Transverse colon (tissue), 4 donors: ENCODE data around the gene ACOT6. TPM values are rescaled to one million over a fixed set of nuclear protein-coding genes. Genes with fewer than 3 reads are reported as not detected.
"Not testable (repeated sequence)": the region's sequence is repeated elsewhere in the genome, so short reads cannot be mapped to it uniquely, and the experiment has no call there.

Source experiments
- DNase-seq: peaks from one replicate; pipeline ENCODE4 v3.0.0-alpha.2; 2019
- H3K27ac ChIP-seq, 4 donors: fragments of 200-600 bp; sonication (generic); 2 replicates each; pipeline ENCODE4 v1.5.1; 2016 to 2018; ENCODE audit warnings: inconsistent platforms in 4 of 4
- H3K27me3 ChIP-seq: fragments of 200-600 bp; sonication (generic); 2 replicates; pipeline ENCODE4 v1.5.1; 2017; ENCODE audit warnings: inconsistent platforms
- H3K36me3 ChIP-seq, 4 donors: fragments of 200-600 bp; sonication (generic); 2 replicates each; pipeline ENCODE4 v1.5.1; 2017 to 2019; ENCODE audit warnings: inconsistent platforms in 4 of 4
- H3K4me1 ChIP-seq, 4 donors: fragments of 200-600 bp; sonication (generic); 2 replicates each; pipeline ENCODE4 v1.5.1; 2017 to 2020; ENCODE audit warnings: inconsistent platforms in 4 of 4
- H3K4me3 ChIP-seq, 4 donors: fragments of 200-600 bp; sonication (generic); 1 replicate in 1 of 4; 2 replicates in 3 of 4; pipeline versions ENCODE4 v1.5.1 to v1.6.1; 2017 to 2019; ENCODE audit warnings: inconsistent platforms in 4 of 4
- H3K9me3 ChIP-seq, 2 donors: fragments of 200-600 bp; sonication (generic); 2 replicates each; pipeline ENCODE4 v1.5.1; 2017 to 2019; ENCODE audit warnings: inconsistent platforms in 2 of 2
- EP300 ChIP-seq: sonication (generic); formaldehyde crosslinking; IDR thresholded peaks from one replicate; pipeline ENCODE4 v1.6.1; 2017; ENCODE audit warnings: antibody characterized with exemption, low read depth
- POLR2A ChIP-seq: fragments of 450-650 bp; IDR thresholded peaks from one replicate; pipeline ENCODE4 v1.6.1; 2016; ENCODE audit warnings: antibody characterized with exemption, mild to moderate bottlenecking, moderate library complexity
- POLR2AphosphoS5 ChIP-seq, 3 donors: sonication (generic); formaldehyde crosslinking; IDR thresholded peaks; one replicate each; pipeline ENCODE4 v1.6.1; 2016; ENCODE audit warnings: antibody characterized with exemption in 3 of 3
- WGBS, 2 donors: methylation state at CpG; one replicate each; pipeline ENCODE4 v1.1.5; 2018; ENCODE audit warnings: low coverage in 1 of 2; 5-methylcytosine and 5-hydroxymethylcytosine counted together
- in situ Hi-C, 4 donors: fragments of 200-750 bp; cut with MboI; loops; one replicate each; pipeline versions ENCODE4 v1.15.0 to v1.15.1; 2017; ENCODE audit warnings: low sequenced_read_pairs in 3 of 4, low pct_ligation_motif_present in 1 of 4, low pct_unique_long_range_greater_than_20kb in 1 of 4
- intact Hi-C: fragments of 100-400 bp; cut with DNase I; formaldehyde crosslinking; loops from one replicate; pipeline ENCODE4 v1.15.1; 2023; ENCODE audit warnings: low total_unique reads
- total RNA-seq, 4 donors: library from RNA; depleted of rRNA; stranded (reverse); fragments of >200 nt; gene quantifications; one replicate each; pipeline ENCODE4 v1.1.0, GENCODE V29; 2016
- TF ChIP-seq, protein P1 (sequence below), 5 experiments: fragments of 200-600 bp in 3 of 5; fragments of 450-650 bp in 2 of 5; sonication (generic) in 3 of 5; IDR thresholded peaks; 1 replicate in 2 of 5; 2 replicates in 3 of 5; pipeline ENCODE4 v1.5.1; 2016 to 2017; ENCODE audit warnings: antibody characterized with exemption in 5 of 5, inconsistent platforms in 3 of 5, mild to moderate bottlenecking in 2 of 5, moderate library complexity in 1 of 5

ACOT6 gene
- total RNA-seq, 4 donors from 2014 or later, result not detected

DNA sequence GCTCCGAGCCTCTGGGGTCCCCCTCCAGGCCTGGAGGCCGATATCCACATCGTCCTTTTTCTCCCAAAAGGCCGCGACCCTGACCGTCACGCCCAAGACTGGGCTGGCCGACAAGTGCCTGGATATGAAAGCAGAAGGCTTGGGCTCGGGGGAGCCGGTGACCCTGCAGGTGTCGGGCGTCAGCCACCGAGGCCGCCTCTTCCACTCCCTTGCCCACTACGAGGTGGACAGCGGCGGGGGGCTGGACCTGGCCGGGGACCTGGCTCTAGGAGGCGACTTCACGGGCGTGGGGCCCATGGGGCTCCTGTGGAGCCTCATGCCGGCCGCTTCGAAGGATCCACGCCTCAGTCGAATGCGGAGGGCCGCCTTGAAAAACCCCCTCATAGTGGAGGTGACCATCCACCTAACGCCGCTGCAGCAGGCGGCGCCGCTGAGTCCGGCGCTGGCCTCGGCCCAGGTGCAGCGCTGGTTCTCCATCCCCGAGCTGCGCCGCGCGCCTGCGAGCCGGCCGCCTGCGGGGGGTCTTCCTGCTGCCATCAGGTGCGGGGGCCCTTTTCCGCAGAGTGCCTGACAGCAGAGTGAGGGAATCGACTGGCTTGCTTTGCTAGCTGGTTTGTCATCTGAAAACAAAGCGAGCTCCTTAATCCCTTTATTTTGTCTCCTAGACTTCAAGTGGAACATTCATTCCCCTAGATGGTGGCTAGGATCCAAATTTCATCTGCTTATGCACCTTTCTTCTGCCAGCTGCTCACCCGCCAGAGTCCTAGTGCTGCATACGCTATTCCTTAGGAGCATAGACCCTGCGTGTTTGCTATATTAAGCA is 21.9 kb downstream of the ACOT6 start:
- 17 to 67% methylated on average over 4 to 25 of the region's 53 CpGs for WGBS, 2 donors
- H3K4me3 ChIP-seq, result peak overlapping the region; percentile 13 to 74 (median 48)
- in situ Hi-C loops (loop anchor here (5.0 to 25.0 kb wide), 4 partner anchors 122 to 137 kb away; no protein-coding TSS in a partner anchor), intact Hi-C loops (loop anchor here (5.0 kb wide), 1 partner anchor 127 kb away; no protein-coding TSS in a partner anchor)
- no peaks in the 10 kb centered on the region for H3K27me3 ChIP-seq
- peak overlapping the region; percentile 26 to 41 (median 30) for H3K27ac ChIP-seq
- no peak for TF ChIP-seq POLR2AphosphoS5 (IDR thresholded peaks at IDR 0.05)
- TF ChIP-seq POLR2A, result no peak
- TF ChIP-seq, protein P1, sequence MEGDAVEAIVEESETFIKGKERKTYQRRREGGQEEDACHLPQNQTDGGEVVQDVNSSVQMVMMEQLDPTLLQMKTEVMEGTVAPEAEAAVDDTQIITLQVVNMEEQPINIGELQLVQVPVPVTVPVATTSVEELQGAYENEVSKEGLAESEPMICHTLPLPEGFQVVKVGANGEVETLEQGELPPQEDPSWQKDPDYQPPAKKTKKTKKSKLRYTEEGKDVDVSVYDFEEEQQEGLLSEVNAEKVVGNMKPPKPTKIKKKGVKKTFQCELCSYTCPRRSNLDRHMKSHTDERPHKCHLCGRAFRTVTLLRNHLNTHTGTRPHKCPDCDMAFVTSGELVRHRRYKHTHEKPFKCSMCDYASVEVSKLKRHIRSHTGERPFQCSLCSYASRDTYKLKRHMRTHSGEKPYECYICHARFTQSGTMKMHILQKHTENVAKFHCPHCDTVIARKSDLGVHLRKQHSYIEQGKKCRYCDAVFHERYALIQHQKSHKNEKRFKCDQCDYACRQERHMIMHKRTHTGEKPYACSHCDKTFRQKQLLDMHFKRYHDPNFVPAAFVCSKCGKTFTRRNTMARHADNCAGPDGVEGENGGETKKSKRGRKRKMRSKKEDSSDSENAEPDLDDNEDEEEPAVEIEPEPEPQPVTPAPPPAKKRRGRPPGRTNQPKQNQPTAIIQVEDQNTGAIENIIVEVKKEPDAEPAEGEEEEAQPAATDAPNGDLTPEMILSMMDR (IDR thresholded peaks at IDR 0.05), result peak in 4 of 5 experiments; percentile 24 to 42 (median 30)
- TF ChIP-seq EP300, result no peak
- no peaks in the 10 kb centered on the region for H3K9me3 ChIP-seq
- H3K4me1 ChIP-seq, result peaks cover 4 to 16% (median 11%) of the 10 kb centered on the region in 4 donors
- DNase-seq, result peak; percentile 55
- H3K36me3 ChIP-seq, result no peaks in the 10 kb centered on the region

DNA sequence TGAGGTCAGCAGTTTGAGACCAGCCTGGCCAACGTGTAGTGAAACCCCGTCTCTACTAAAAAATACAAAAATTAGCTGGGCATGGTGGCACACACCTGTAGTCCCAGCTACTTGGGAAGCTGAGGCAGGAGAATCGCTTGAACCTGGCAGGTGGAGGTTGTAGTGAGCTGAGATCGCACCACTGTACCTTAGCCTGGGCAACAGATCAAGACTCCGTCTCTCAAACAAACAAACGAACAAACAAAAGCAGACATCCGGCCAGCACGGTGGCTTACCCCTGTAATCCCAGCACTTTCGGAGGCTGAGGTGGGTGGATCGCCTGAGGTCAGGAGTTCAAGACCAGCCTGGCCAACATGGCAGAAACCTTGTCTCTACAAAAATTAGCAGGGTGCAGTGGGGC is 24.0 kb downstream of the ACOT6 start:
- H3K9me3 ChIP-seq, DNase-seq, H3K36me3 ChIP-seq, intact Hi-C loops, H3K4me3 ChIP-seq, H3K27me3 ChIP-seq, H3K27ac ChIP-seq: not testable (repeated sequence)
- in situ Hi-C loops, result loop anchor here in 2 of 4 donors (10.0 to 25.0 kb wide), 2 partner anchors 124 to 132 kb away; no protein-coding TSS in a partner anchor
- WGBS, 2 donors, result 88% methylated on average over 10 of the region's 10 CpGs; no CpG with 5 or more reads in 1 of the 2 donors
- H3K4me1 ChIP-seq, result peaks cover 4 to 16% (median 11%) of the 10 kb centered on the region in 4 donors

DNA sequence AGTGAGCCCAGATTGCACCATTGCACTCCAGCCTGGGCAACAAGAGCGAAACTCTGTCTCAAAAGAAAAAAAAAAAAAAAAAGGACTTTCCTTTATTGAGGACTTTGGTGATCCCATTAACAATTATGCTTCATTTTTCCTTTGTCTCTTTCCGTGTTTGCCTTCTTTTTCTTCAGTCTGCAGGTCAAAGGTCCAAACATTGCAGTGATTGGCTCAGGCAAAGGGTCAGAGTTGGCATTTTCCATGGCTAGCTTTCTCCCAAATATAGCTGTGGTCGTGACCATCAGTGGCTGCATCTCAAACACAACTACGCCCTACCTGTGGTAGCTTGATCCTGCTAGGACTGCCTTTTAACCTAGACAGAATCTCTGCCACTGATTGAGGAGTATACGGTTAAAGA is 25.5 kb downstream of the ACOT6 start:
- no peak overlapping the region for H3K4me3 ChIP-seq
- no peak overlapping the region for H3K27ac ChIP-seq
- H3K27me3 ChIP-seq, result no peaks in the 10 kb centered on the region
- DNase-seq, result no peak
- peaks cover 4 to 15% (median 11%) of the 10 kb centered on the region in 4 donors for H3K4me1 ChIP-seq
- in situ Hi-C loops (loop anchor here in 2 of 4 donors (10.0 to 25.0 kb wide), 2 partner anchors 126 to 133 kb away; no protein-coding TSS in a partner anchor), intact Hi-C loops (no loop called here)
- TF ChIP-seq, protein P1 (IDR thresholded peaks at IDR 0.05), result no peak
- TF ChIP-seq EP300, result no peak
- no peak for TF ChIP-seq POLR2AphosphoS5 (IDR thresholded peaks at IDR 0.05)
- no peak for TF ChIP-seq POLR2A
- no peaks in the 10 kb centered on the region for H3K36me3 ChIP-seq
- H3K9me3 ChIP-seq, result no peaks in the 10 kb centered on the region
- WGBS, 2 donors, result 72 to 76% methylated on average over 4 to 5 of the region's 5 CpGs

DNA sequence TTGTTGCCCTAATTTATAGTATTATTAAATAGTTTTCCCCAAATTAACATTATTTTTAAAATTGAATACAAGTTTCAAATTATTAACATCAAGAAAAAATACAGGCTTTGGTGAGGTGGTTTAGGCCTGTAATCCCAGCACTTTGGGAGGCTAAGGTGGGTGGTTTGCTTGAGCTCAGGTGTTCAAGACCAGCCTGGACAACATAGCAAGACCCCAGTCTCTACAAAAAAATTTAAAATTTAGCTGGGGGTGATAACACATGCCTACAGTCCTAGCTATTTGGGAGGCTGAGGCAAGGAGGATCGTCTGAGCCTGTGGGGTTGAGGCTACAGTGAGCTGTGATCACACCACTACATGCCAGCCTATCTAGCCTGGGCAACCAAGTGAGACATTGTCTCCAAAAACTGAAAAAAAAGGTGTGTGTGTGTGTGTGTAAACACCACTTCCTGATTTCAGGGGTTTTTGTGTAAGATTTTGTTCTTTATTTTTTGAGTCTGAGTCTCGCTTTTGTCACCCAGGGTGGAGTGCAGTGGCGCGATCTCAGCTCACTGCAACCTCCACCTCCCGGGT is 28.6 kb downstream of the ACOT6 start:
- 33 to 90% methylated on average over 1 to 5 of the region's 5 CpGs for WGBS, 2 donors
- TF ChIP-seq POLR2A, result no peak
- TF ChIP-seq, protein P1 (IDR thresholded peaks at IDR 0.05), result no peak
- TF ChIP-seq POLR2AphosphoS5 (IDR thresholded peaks at IDR 0.05), result no peak
- no peak for TF ChIP-seq EP300
- H3K4me3 ChIP-seq, result no peak overlapping the region

More for the DNA sequence above, 28.6 kb downstream of the ACOT6 start:
- Histone ChIP-seq H3K27me3 (no peaks in the 10 kb centered on the region), H3K4me1 (peaks cover 7 to 16% (median 10%) of the 10 kb centered on the region in 4 donors), H3K9me3 (no peaks in the 10 kb centered on the region), H3K27ac (no peak overlapping the region), H3K36me3 (no peaks in the 10 kb centered on the region)
- in situ Hi-C loops, result loop anchor here in 1 of 4 donors (25.0 kb wide), 1 partner anchor 129 kb away; no protein-coding TSS in a partner anchor
- intact Hi-C loops, result no loop called here
- no peak for DNase-seq
